Breast epithelium (tissue), 3 donors: ENCODE results near the gene URB1.

Source experiments
- POLR2AphosphoS5 ChIP-seq, 3 donors: sonication (generic); formaldehyde crosslinking; IDR thresholded peaks; one replicate each; pipeline ENCODE4 v1.6.1; 2017; ENCODE audit warnings: antibody characterized with exemption in 3 of 3
- TF ChIP-seq, protein P1 (sequence below), 3 donors: fragments of 450-650 bp; IDR thresholded peaks; one replicate each; pipeline ENCODE4 v1.5.1; 2016 to 2017; ENCODE audit warnings: antibody characterized with exemption in 3 of 3, mild to moderate bottlenecking in 3 of 3, moderate library complexity in 3 of 3

DNA sequence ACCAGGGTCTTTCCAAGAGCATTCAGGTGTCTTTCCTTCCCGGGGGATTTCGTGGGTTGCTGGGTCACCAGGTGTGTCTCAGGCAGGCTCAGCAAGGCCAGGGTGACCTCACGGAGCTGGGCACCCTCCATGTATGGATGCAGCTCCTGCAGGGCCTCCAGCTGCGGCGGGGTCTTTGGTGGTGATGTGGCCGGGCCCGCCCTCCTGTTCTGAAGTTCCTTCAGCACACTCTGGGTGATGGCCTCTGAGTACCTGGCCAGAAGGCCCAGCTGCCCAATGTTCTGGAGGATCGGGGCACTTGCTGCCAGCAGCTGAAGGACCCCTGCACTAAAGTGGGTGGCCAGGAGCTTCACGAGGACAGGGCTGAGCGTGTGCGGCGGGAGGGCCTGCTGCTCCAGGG is 45.5 kb downstream of the URB1 start:
- TF ChIP-seq, protein P1, sequence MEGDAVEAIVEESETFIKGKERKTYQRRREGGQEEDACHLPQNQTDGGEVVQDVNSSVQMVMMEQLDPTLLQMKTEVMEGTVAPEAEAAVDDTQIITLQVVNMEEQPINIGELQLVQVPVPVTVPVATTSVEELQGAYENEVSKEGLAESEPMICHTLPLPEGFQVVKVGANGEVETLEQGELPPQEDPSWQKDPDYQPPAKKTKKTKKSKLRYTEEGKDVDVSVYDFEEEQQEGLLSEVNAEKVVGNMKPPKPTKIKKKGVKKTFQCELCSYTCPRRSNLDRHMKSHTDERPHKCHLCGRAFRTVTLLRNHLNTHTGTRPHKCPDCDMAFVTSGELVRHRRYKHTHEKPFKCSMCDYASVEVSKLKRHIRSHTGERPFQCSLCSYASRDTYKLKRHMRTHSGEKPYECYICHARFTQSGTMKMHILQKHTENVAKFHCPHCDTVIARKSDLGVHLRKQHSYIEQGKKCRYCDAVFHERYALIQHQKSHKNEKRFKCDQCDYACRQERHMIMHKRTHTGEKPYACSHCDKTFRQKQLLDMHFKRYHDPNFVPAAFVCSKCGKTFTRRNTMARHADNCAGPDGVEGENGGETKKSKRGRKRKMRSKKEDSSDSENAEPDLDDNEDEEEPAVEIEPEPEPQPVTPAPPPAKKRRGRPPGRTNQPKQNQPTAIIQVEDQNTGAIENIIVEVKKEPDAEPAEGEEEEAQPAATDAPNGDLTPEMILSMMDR (IDR thresholded peaks at IDR 0.05), result no peak
- TF ChIP-seq POLR2AphosphoS5 (IDR thresholded peaks at IDR 0.05), result no peak
